Muscle of back (tissue), 11 donors: ENCODE data around the gene CYP27B1. TPM values are rescaled to one million over a fixed set of nuclear protein-coding genes. Genes with fewer than 3 reads are reported as not detected.

ENCODE experiments used
- DNase-seq, 3 donors: peaks; one replicate each; pipeline versions ENCODE4 v3.0.0 to v3.0.0-alpha.2; 2013
- polyA plus RNA-seq, 10 donors: library from polyadenylated mRNA; unstranded; fragments of 120-200 nt; gene quantifications; one replicate each; pipeline ENCODE4 v1.2.1, GENCODE V29; 2013; ENCODE audit not compliant: insufficient read length in 10 of 10

CYP27B1 gene
- polyA plus RNA-seq, 10 donors = 0.20 to 1.3 (median 0.82) TPM

DNA sequence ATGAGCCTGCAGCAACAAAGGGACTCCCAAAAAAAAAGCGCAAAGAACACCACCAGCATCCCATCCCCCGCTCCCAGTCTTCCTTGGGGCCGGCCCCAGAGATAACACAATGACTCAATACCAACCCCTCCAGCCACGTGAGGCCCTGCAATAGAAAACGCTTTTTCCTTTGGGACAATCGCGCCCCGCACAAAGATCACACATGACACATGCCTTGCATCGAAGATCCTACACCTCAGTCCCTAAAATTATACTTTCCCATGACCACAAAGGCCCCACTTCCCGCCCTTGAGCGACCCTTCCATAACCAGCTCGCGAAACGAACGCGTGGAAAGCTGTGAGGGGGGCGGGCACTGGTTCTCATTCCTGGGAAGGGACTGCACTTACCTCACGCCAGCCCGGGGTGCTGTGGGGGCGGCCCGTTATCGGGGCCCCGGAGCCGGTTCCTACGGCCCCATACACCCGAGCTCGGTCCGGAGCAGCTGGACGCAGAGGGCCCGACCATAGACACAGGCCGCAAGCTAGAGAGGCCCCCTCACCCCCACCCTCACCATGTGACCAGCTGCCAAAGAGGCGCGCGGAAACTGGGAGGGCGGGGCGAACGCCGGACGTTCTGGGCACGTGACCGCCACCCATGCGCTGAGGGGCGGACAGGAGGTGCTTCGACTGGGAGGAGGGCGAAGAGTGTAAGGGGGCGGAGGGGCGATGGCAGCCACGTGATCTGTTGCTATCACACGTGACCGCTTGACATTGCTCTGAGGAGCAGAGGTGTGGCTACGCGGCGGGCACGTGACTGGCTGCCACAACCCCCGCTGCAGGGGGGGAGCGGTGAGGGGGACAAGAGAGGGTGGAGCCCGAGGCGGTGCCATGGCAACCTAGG, 14.8 kb downstream of the CYP27B1 start, which contains the start of gene CDK4:
Gene CDK4, minus strand, starts transcription at position 523 of the 880 bp plus-strand sequence. CDS start 593 bp downstream, outside the sequence.
- DNase-seq = peak; percentile 99 to 100 (median 99)

DNA sequence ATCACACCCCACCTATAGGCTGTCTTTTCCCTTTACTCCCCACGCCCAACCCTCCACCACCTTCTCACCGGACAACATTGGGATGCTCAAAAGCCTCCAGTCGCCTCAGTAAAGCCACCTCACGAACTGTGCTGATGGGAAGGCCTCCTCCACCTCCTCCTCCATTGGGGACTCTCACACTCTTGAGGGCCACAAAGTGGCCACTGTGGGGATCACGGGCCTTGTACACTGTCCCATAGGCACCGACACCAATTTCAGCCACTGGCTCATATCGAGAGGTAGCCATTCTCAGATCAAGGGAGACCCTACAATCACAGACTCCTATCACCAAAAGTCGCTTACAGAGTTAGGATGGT, 15.5 kb downstream of the CYP27B1 start:
- DNase-seq = no peak

DNA sequence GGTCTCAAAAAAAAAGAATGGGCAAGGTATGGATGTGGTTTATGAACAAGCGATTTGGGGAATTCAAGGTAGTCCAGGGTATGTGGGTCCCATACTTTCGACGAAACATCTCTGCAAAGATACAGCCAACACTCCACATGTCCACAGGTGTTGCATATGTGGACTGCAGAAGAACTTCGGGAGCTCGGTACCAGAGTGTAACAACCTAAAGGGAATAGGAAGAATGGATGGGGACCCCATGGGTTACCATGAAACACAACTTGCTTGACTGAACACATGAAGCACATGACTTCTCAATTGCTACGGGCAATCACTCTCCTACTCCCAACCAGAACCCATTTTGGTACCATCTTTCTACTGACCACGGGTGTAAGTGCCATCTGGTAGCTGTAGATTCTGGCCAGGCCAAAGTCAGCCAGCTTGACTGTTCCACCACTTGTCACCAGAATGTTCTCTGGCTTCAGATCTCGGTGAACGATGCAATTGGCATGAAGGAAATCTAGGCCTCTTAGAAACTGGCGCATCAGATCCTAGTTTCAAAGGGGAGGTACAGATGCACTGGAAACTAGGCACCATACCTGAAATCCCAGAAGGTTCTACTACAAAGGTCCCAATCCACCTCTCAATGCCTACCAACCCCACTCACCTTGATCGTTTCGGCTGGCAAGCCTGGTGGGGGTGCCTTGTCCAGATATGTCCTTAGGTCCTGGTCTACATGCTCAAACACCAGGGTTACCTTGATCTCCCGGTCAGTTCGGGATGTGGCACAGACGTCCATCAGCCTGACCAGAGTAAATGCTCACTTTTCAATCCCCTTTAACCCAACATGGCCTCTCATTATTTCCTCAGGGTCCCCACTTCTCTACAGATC, 16.1 kb downstream of the CYP27B1 start:
- DNase-seq = no peak

DNA sequence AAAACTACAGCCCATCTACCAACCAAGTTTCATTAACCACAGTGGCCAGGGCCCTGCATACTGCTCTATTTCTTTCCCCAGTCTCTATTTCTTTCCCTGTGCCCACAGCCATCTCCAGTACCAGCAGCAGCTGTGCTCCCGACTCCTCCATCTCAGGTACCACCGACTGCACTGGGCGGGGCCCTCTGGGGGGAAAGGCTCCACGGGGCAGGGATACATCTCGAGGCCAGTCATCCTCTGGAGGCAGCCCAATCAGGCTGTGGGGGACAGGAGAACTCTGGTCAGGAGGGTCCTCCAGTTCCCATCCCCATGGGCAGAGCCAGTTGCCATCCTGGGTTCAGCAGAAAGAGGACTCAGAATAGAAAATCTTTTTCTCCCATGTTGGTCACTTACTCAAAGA, 17.8 kb downstream of the CYP27B1 start:
- no peak for DNase-seq

DNA sequence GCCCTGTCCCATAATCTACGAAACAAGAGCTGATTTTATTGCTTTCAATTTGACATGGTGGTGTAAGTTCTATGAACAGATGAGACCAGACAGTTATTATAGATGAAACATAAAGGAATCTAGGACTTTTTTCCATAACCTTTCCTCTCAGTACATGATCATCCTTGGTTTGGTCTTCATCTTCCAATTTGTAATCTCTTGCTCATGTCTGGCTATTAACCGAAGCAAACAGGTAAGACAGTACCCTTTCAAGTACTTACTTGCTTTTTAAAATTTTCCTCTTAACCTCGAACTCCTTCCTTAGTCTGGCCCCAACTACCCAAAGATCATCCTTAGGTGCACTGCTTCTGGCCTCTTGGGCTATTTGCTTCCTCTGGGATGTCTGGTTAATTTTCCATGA, 20.9 kb downstream of the CYP27B1 start:
- no peak for DNase-seq

DNA sequence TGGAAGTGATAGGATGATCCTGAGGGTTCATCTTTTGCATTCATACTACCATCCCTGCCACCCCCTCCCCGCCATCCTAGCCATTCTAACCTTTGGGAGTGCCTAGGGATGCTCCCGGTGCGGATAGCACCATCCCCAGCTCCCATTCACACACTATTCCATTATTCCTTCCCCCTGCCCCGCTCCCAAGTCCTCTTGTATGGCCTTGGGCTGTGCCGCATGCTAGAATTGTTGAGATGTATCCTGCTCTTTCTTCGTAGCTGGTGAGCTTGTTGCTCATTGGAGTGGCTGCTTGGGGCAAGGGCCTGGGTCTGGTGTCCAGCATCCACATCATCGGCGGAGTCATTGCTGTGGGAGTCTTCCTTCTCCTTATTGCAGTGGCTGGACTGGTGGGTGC, 21.4 kb downstream of the CYP27B1 start:
- DNase-seq = no peak

DNA sequence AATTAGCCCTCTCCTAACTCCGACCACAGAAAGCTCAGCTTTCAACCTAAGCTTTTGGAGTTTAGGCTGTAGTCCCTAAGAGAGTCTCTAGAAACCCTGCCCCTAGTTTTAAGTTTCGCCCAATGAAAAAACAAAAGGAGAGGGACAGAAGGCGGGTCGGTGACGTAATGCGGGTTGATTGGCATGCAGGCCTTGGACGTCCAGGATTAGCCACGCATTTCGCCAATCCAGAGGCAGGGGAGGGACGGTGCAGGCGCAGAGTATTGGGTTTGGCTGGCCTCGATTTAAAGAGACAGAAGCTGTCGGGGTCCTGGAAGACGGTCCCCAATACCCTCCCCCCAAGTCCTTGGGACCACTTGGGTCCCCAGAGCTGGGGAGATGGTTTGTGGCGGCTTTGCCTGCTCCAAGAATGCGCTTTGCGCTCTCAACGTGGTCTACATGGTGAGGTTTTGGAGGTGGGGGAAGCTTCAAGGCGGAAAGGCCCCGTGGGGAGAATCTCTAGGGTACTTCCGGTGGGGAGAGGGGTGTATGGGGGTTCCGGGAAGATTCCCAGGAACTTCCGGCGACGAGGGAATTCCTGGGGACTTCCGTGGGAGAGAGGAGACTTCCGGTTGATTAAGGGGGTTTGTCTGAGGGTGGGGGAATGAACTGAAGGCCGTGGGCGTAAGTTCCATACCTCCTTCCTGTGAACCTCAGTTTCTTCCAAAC, 21.9 kb downstream of the CYP27B1 start, which contains the start of gene TSPAN31:
Gene TSPAN31, plus strand, starts transcription at position 263 of the 708 bp plus-strand sequence. Its CDS starts 116 bp downstream, at position 379.
- DNase-seq = peak; percentile 98 to 99 (median 99)

DNA sequence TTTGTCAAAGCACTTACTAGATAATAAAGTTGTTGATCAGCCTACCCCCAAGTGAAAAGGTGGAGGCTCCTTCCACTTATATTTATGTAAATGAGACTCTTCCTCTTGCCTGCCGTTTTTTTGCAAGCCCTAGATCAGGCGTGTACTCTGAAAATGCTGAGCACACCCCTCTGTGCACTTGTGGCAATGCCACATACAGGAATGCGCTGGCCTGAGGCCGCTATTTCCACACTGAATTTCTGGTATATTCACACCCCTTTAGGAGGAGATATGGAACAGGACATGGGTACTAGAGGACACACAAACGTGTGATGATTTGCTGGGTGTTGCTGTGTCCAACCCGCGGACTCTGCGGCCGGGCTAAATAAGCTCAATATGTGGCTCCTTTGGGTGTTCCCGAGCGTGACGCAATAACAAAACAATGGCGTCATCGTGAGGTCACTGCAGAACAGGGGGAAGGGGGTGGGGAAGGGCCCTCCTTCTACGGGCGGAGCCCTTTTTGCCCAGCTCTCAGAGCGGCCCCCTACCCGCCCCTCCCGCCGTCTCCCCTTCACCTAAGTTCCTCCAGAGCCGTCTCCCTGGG, 22.6 kb downstream of the CYP27B1 start:
- no peak for DNase-seq

DNA sequence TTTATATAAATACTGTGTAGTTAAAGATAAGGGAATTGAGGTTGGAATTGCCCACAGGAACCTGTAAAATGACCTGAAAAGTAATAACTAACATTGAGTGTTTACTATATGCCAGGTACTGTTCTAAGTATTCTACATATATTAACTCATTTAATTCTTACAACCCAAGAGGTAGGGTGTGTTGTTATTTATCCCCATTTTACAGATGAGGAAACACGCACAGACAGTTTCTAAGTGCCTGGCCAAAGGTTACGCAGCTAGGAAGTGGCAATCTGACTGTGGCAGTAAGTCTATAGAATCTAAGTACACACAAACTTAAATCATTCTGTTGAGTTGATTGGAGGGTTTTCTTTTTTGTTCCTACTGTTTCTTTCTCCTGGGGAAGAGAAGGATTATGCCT, 23.1 kb downstream of the CYP27B1 start:
- no peak for DNase-seq

DNA sequence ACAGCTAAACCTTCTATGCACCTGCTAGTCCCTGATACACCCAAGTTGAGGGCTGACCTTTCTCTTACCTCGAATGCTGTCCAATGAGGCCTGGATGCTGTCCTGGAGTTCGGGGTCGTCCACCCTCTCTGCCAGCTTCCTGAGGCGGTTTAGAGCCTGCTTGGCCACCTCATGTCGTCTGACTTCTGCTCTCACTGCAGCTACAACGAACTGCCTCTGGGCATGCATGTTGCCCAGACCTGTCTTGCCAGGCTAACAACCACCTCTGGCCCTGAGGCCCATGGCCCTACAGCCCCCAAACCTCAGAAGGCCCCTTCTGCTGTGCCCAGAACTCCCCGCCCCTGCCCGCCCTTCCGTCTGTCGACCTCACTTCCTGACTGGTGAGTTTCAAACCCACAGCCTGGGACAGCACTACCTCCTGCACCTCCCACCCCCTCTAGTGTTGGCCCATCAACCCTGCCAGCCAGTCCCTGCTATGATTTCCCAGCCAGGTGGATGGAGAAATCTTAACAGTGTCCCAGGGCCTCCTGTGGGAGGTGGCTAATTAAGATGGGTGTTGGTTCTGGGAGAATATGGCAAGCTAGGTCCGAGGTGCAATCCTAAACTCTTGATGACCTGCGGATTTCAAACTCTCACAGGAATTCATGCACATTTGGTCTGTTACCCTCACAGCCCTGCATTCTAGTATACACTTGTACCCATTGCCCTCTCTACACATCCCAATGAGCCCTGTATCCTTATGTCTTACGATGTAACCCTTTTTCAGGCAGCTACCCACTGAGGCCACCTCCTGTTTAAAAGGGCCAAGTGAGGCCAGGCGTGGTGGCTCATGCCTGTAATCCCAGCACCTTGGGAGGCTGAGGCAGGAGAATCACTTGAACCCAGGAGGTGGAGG, 24.8 kb downstream of the CYP27B1 start:
- no peak for DNase-seq

DNA sequence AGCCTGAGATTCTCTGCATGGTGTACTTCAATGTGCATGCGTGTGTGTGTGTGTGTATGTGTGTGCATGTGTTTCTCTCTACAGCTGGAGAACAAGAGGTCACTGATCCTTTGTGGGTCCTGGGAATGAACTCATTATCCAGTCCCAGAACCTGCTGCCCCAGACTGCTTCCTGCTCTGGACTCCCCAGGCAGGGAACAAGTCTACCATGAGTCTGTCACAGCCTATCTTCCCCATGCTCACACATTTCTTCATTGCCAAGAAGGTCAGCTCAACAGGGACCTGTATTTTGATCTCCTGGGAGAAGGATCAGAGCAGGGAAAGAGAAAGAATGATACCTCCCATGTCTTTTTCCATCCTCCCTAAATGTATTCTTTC, 25.5 kb downstream of the CYP27B1 start:
- no peak for DNase-seq

DNA sequence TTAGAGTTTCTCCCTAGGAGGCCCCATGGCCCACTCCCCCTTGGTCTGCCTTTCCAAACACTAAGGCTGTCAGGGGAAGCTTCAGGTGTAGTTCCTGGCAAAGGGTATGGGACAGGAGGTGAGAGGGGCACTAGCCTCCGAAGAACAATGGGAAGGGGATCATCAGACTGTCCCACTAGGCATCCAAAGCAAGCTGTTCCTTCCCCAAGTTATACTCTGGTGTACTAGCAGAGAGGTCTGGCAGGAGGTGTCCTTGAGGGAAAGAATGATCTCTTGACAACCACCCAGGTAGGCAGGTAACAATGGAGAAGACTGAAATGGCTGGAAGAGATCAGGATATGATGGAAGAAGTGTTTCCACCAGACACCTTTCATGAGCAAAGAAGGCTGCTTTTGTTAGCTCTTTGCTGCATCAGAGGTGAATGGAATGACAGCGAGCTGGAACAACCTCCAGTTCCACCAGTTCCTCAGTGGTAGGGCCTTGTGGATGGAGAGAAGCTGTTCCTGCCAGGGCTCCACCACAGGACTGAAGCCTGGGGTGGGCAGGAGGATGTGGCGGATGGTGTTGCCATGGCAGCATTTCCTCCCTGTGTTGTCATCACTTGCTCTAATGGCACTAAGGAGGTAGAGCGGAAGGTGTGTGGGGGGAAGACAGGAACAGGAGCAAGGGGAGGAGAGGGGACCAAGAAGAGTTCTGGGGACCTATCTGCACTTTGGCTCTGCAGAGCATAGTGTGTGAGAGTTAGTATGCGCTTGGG, 26.0 kb downstream of the CYP27B1 start:
- no peak for DNase-seq

DNA sequence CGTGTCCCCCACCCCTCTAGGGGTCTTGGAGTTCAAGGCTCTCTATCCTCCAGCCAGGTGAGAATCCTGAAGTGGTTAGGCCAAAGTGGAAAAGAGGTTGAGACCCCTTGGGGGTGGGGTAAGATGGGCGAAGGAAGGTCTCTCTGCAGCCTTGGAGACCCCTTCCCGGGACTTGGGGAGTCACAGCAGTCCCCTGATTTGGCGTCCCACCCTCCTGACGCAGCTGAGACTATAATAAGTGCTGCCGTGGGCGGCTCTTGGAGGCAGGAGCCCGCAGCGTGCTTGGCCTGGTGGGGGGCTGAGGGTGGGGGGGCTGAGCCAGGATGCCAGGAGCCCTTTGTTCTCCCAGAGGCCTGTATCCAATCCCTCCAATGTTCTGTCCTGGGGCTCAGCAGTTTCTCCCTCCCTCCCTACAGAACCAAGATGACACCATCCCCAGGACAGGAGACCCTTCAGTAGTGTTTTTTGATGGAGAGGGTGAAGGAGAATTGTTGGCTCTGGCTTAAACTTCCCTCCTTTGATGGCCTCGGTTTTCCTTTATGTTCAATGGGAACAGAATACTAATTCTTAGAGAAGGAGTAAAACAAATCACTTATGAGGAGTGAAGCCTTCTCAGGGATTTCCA, 26.9 kb downstream of the CYP27B1 start:
- no peak for DNase-seq

DNA sequence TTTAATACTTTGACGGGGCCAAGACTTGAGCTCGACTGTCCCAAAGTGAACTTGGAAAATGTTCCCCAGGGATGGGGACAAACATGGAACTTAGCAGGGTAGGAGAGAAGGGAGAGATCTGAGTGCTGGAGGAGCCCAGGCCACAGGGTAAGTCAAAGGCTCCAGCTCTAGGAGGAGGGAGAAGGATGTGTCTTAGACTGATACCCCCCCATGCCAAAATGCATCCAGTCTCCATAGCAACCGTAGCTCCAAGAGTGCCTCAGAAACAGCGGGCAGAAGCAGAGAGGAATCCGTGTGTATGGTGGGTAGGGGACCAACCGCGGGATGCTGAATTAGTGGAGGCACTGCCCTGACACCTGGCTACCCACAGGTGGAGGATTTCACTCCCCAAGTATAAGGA, 27.5 kb downstream of the CYP27B1 start:
- DNase-seq = no peak

DNA sequence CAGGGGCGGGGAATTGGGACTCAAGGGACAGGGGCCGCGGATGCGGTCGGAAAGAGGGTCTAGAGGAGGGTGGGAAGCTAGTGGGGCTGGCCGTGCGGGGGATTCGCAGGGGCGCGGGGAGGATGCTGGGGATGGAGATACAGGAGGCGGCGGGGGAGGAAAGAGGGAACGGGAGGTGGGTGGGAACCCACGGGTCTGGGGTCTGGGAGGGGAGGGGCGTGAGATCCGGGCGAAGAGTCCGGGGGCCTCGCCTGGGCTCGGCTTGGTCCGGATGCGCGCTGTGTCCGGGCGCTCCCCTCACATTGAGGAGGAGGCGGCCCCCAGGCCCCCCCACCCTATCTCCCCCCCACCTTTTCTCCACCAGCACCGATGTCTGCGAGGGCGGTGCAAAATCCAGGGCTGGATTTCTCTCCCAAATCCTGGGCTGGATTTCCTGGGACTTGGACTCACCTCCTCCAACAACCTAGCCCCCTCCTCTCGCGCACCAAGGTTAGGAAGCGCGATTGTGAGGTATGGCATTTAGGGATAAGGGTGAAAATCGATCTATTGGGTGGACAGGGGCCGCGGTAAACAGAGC, 28.1 kb downstream of the CYP27B1 start, which contains the start of gene AGAP2:
Gene AGAP2, minus strand, starts transcription at position 82 of the 577 bp plus-strand sequence. CDS start 496 bp downstream, outside the sequence.
- DNase-seq = peak in 1 of 3 donors; percentile 81

DNA sequence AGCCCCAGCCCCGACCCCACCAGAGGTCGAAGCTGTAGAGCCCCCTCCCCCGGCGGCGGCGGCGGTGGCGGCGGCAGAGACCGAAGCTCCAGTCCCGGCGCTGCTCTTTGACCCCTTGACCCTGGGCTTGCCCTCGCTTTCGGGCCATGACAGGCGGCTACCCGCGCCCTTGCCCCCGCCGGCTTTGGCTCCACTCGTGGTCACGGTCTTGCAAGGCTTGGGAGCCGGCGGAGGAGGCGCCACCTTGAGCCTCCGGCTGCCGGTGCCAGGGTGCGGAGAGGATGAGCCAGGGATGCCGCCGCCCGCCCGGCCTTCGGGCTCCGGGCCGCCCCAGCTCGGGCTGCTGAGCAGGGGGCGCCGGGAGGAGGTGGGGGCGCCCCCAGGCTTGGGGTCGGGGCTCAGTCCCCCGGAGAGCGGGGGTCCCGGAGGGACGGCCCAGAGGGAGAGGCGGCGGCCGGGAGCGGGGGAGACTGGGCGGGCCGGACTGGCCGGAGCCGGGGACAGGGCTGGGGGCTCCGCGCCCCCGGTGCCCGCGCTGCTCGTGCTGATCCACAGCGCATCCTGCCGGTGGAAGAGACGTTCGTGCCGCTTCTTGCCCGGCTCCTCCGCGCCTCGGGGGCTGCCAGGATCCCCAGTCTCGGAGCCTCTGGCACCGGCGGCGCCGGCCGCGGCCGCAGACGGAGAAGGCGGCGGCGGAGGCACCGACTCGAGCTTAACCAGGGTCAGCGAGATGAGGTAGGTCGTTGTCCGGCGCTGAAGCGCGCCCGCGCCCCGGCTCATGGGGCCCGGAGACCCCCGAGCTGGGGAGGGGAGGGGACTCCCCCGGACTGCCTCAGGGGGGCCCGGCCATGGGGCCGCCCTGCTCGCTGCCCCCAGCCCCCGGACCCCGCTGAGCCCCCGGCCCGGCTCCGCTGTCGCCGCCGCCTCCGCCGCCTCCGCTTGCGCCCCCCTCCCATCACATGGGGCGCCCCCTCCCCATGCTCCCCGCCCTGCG, 29.1 kb downstream of the CYP27B1 start:
- peak in 1 of 3 donors; percentile 64 for DNase-seq

DNA sequence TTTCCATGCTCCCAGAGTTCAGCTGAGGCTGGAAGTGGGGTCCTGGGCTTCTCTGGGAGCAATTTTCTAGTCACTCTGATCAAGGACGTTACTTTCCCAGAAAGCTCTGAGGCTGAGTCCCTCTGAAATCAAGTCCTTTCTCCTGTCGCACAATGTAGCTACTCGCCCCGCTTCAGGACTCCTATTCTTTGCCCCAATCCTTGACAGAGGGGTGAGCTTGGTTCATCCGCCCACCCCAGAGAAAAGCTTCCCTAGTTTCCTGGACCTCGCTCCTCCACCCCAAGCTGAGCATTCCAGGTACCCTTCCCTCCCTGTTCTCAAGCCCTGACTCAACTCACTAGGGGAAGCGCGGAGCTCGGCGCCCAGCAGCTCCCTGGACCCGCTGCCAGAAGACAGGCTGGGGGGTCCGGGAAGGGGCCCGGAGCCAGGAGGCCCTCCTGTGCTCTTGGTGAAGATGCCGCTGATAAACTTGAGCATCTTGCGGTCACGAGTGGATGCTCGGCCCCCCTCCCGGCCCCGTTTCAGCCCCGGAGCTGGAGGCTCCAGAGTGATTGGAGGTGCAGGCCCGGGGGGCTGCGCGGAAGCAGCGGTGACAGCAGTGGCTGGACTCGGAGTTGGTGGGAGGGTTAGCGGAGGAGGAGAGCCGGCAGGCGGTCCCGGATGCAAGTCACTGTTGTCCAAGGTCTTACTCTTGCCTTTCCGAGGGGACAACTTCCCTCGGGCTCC, 30.0 kb downstream of the CYP27B1 start:
- no peak for DNase-seq
